Measurements from ENCODE around the gene CPEB2.

The CPEB2 gene

DNA sequence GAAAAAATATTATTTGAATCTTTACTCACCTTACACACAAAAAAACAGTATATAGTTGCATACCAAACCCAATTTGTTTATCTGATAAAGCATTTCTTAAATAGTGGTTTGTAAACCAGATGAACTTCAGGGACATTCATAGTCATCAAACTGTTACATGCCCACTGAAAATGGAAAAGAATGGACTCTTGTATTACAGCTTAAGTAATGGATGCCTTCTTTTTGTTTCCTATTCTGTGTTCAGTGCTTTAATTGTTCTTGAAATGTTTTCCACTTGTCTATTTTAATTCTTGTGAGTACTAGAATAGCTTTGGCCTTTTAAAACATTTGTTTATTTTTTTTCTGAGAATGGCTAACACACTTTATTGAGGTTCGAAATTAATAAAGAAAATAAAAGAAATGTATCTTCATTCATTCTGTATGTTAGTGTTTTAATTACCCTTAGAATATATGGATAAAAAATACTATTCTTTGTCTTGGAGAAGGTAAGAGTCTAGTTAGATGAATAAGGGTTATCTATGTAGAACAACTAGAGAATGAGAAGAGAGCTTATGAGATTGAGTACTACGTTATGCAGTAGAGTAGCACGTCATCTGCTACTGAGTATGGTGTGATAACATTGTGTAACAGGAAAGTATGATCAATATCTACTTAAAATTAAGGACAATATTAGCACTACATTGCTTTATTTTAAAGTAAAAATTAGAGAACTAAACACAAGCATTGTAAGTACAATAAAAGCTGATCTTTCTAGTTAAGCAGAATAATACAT lies 9.9 kb downstream of the CPEB2 start:
- TF ChIP-seq, protein P1, sequence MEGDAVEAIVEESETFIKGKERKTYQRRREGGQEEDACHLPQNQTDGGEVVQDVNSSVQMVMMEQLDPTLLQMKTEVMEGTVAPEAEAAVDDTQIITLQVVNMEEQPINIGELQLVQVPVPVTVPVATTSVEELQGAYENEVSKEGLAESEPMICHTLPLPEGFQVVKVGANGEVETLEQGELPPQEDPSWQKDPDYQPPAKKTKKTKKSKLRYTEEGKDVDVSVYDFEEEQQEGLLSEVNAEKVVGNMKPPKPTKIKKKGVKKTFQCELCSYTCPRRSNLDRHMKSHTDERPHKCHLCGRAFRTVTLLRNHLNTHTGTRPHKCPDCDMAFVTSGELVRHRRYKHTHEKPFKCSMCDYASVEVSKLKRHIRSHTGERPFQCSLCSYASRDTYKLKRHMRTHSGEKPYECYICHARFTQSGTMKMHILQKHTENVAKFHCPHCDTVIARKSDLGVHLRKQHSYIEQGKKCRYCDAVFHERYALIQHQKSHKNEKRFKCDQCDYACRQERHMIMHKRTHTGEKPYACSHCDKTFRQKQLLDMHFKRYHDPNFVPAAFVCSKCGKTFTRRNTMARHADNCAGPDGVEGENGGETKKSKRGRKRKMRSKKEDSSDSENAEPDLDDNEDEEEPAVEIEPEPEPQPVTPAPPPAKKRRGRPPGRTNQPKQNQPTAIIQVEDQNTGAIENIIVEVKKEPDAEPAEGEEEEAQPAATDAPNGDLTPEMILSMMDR (IDR thresholded peaks at IDR 0.05; ENCODE audit: low read depth, low read length): no peak
- peaks cover 10% of the 10 kb centered on the region for H3K36me3 ChIP-seq
- no peaks in the 10 kb centered on the region for H3K9me3 ChIP-seq (ENCODE audit: severe bottlenecking)
- DNase-seq: no peak
- H3K4me3 ChIP-seq (ENCODE audit: low read depth, low read length): no peak overlapping the region
- no peaks in the 10 kb centered on the region for H3K27me3 ChIP-seq (ENCODE audit: insufficient read depth, low read depth, severe bottlenecking)
- H3K27ac ChIP-seq: no peak overlapping the region

GRCh38 chr4:15013585-15013984 lies 11.3 kb downstream of the CPEB2 start:
- no peak overlapping the region for H3K27ac ChIP-seq
- H3K27me3 ChIP-seq (ENCODE audit: insufficient read depth, low read depth, severe bottlenecking): no peaks in the 10 kb centered on the region
- no peak for DNase-seq
- TF ChIP-seq, protein P1 (IDR thresholded peaks at IDR 0.05; ENCODE audit: low read depth, low read length): no peak
- no peaks in the 10 kb centered on the region for H3K9me3 ChIP-seq (ENCODE audit: severe bottlenecking)
- peaks cover 18% of the 10 kb centered on the region for H3K36me3 ChIP-seq
- H3K4me3 ChIP-seq (ENCODE audit: low read depth, low read length): no peak overlapping the region

DNA sequence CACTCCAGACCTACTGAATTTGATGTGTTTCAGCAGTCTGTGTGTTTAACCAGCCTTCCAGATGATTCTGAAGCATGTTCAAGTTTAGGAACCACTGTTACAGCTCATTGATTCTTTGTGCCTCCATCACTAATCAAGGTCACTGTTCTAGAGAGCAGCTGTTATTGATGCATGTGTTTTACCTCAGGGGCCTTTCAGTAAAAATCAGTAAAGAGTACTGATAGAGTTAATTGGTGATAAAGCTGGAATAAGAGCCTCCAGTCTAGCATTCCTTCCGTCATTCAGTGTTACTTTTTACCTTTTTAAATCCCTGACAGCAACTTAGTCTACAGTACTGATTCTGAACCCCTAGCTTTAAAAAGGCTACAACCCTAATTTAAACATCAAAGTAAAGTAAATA lies 12.9 kb downstream of the CPEB2 start:
- Histone ChIP-seq H3K9me3 (ENCODE audit: severe bottlenecking) (no peaks in the 10 kb centered on the region), H3K27me3 (ENCODE audit: insufficient read depth, low read depth, severe bottlenecking) (no peaks in the 10 kb centered on the region), H3K36me3 (peaks cover 18% of the 10 kb centered on the region), H3K27ac (no peak overlapping the region), H3K4me3 (ENCODE audit: low read depth, low read length) (no peak overlapping the region)
- TF ChIP-seq, protein P1 (IDR thresholded peaks at IDR 0.05; ENCODE audit: low read depth, low read length): no peak
- DNase-seq: no peak

GRCh38 chr4:15018361-15018760 lies 16.1 kb downstream of the CPEB2 start:
- Histone ChIP-seq H3K4me3 (ENCODE audit: low read depth, low read length) (no peak overlapping the region), H3K27me3 (ENCODE audit: insufficient read depth, low read depth, severe bottlenecking) (no peaks in the 10 kb centered on the region), H3K27ac (no peak overlapping the region), H3K36me3 (peaks cover 10% of the 10 kb centered on the region), H3K9me3 (ENCODE audit: severe bottlenecking) (no peaks in the 10 kb centered on the region)
- TF ChIP-seq, protein P1 (IDR thresholded peaks at IDR 0.05; ENCODE audit: low read depth, low read length): no peak
- DNase-seq: no peak

DNA sequence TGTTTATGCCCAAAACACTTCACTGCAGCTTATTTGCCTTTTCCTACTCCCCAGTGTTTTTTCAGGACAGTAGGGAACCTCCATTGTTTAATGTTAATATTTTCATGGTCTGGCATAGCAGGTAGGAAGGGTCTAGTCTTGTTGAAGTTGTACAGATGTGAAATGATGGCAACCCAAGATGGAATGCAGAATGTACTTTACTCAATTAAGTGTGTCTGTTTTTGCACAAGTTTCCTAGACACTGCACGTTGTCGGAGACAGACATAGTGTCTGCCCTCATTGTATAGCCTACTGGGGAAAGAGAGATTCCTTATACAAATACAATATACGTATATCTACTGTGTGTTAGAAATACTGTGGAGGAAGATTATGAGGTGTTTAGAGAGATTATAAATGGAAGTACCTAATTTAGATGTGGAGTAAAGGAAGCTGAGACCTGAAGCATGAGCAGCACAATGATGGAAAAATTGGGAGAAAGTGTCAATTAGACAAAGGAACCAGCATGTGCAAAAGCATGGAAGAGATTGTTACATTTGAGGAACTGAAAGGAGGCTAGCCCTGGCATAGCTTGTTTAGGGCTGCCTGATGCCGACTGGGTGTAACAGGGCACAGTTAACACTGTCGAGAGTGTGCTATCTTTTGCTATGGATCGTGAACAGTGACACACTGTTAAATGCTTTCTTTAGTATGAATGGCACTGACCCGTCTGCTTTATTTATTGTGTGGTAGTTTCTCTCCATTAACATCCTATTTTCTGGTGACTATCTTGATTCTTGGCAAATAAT lies 18.4 kb downstream of the CPEB2 start:
- Histone ChIP-seq H3K27ac (no peak overlapping the region), H3K9me3 (ENCODE audit: severe bottlenecking) (no peaks in the 10 kb centered on the region), H3K36me3 (peaks cover 10% of the 10 kb centered on the region), H3K27me3 (ENCODE audit: insufficient read depth, low read depth, severe bottlenecking) (no peaks in the 10 kb centered on the region), H3K4me3 (ENCODE audit: low read depth, low read length) (no peak overlapping the region)
- TF ChIP-seq, protein P1 (IDR thresholded peaks at IDR 0.05; ENCODE audit: low read depth, low read length): no peak
- no peak for DNase-seq

All from WERI-Rb-1 (cell line).